ENCODE data around the gene TP53TG3B.
"Not testable (repeated sequence)": the region's sequence is repeated elsewhere in the genome, so short reads cannot be mapped to it uniquely, and the experiment has no call there.

The TP53TG3B gene, protein sequence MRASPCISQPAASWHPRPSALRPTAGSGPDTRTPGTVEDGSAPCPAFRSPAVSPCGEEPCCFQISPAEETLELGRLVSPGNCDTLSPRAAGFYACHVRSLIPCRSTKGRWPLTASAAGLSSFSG

DNA sequence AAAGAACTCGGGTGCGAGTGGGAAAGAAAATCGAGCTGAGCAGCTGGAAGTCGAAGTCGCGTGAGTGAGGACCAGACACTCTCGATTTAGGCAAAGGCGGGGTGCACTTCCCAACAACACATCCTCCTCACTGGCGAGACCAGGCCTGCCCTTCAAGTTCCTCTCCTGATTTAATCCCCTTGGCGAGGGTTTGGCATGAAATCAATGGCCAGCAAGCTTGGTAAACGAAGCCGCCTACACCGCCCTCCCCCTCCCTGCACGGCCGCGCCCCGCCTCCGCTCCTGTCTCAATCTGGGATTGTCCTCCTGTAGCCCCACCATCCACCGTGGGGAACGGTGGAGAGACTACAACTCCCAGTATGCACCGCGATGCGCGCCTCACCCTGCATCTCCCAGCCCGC is at the start of gene TP53TG3B:
Gene TP53TG3B (plus strand): TSS at position 301 of the 400 bp plus-strand sequence. CDS start 68 bp downstream, at position 369.
- DNase-seq (ENCODE audit: low spot score) = not testable (repeated sequence)

- not testable (repeated sequence) for DNase-seq (ENCODE audit: low spot score)
Observed at GRCh38 chr16:33336226-33337012, 24.2 kb upstream of the TP53TG3B start.

GRCh38 chr16:33337627-33338542 is 22.8 kb upstream of the TP53TG3B start:
- DNase-seq (ENCODE audit: low spot score) = not testable (repeated sequence)

GRCh38 chr16:33338543-33338951 is 22.1 kb upstream of the TP53TG3B start:
- DNase-seq (ENCODE audit: low spot score) = not testable (repeated sequence)

DNA sequence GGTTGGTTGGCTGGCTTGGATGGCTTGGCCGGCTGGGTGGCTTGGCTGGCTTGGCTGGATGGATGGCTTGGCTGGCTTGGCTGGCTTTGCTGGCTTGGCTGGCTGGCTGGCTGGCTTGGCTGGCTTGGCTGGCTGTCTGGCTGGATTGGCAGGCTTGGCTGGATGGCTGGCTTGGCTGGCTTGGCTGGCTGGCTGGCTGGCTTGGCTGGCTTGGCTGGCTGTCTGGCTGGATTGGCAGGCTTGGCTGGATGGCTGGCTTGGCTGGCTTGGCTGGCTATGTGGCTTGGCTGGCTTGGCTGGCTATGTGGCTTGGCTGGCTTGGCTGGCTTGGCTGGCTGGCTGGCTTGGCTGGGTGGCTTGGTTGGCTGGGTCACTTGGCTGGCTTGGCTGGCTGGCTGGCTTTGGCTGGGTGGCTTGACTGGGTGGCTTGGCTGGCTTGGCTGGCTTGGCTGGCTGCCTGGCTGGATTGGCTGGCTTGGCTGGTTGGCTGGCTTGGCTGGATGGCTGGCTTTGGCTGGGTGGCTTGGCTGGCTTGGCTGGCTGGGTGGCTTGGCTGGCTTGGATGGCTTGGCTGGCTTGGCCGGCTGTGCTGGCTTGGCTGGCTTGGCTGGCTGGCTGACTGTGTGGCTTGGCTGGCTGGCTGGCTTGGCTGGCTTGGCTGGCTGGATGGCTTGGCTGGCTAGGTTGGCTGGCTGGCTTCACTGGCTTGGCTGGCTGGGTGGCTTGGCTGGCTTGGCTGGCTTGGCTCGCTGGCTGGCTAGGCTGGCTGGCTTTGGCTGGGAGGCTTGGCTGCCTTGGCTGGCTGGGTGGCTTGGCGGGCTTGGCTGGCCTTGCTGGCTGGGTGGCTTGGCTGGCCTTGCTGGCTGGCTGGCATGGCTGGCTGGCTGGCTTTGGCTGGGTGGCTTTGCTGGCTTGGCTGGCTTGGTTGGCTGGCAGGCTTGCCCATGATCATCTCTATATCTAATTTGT is 21.3 kb upstream of the TP53TG3B start:
- DNase-seq (ENCODE audit: low spot score) = not testable (repeated sequence)
